HG02981 (cell line): ENCODE results near the gene MACROH2A1.
"Not testable (repeated sequence)": the region's sequence is repeated elsewhere in the genome, so short reads cannot be mapped to it uniquely, and the experiment has no call there.

Experiments used
- ATAC-seq: cut with Tn5 transposase; IDR thresholded peaks from one replicate; pipeline ENCODE4 v1.9.1; 2021; ENCODE audit warnings: mild to moderate bottlenecking, moderate library complexity; ENCODE audit not compliant: unreplicated experiment

The MACROH2A1 gene

GRCh38 chr5:135379046-135379654 lies 19.9 kb downstream of the MACROH2A1 start:
- ATAC-seq, result no peak

GRCh38 chr5:135377751-135378680 lies 21.0 kb downstream of the MACROH2A1 start:
- no peak for ATAC-seq

- peak; percentile 82 for ATAC-seq
These were observed 21.9 kb downstream of the MACROH2A1 start for GRCh38 chr5:135376961-135377624.

GRCh38 chr5:135375040-135375793 lies 23.8 kb downstream of the MACROH2A1 start:
- ATAC-seq, result no peak

GRCh38 chr5:135373736-135374515 lies 25.1 kb downstream of the MACROH2A1 start:
- no peak for ATAC-seq

GRCh38 chr5:135372654-135373381 lies 26.2 kb downstream of the MACROH2A1 start:
- ATAC-seq, result no peak

GRCh38 chr5:135371622-135372232 lies 27.3 kb downstream of the MACROH2A1 start:
- no peak for ATAC-seq

GRCh38 chr5:135369952-135370351 lies 29.1 kb downstream of the MACROH2A1 start:
- ATAC-seq, result no peak

- no peak for ATAC-seq
These were observed 31.5 kb downstream of the MACROH2A1 start for GRCh38 chr5:135367554-135367953.

- no peak for ATAC-seq
These were observed 32.0 kb downstream of the MACROH2A1 start for GRCh38 chr5:135367076-135367475.

GRCh38 chr5:135365281-135365680 lies 33.8 kb downstream of the MACROH2A1 start:
- ATAC-seq, result no peak

GRCh38 chr5:135364421-135365262 lies 34.4 kb downstream of the MACROH2A1 start:
- ATAC-seq, result no peak

- not testable (repeated sequence) for ATAC-seq
These were observed 35.7 kb downstream of the MACROH2A1 start for GRCh38 chr5:135363342-135363741.

- ATAC-seq, result no peak
These were observed 36.9 kb downstream of the MACROH2A1 start for GRCh38 chr5:135362102-135362501.

GRCh38 chr5:135360278-135361274 lies 38.5 kb downstream of the MACROH2A1 start:
- no peak for ATAC-seq

- ATAC-seq, result no peak
These were observed 39.5 kb downstream of the MACROH2A1 start for GRCh38 chr5:135359374-135360165.
